Inferior parietal cortex (tissue), 1 donor: ENCODE results near the gene CELF5.

ENCODE experiments used
- DNase-seq: peaks from one replicate; pipeline ENCODE4 v3.0.0-alpha.2; 2016; ENCODE audit errors: extremely low spot score

Gene CELF5

DNA sequence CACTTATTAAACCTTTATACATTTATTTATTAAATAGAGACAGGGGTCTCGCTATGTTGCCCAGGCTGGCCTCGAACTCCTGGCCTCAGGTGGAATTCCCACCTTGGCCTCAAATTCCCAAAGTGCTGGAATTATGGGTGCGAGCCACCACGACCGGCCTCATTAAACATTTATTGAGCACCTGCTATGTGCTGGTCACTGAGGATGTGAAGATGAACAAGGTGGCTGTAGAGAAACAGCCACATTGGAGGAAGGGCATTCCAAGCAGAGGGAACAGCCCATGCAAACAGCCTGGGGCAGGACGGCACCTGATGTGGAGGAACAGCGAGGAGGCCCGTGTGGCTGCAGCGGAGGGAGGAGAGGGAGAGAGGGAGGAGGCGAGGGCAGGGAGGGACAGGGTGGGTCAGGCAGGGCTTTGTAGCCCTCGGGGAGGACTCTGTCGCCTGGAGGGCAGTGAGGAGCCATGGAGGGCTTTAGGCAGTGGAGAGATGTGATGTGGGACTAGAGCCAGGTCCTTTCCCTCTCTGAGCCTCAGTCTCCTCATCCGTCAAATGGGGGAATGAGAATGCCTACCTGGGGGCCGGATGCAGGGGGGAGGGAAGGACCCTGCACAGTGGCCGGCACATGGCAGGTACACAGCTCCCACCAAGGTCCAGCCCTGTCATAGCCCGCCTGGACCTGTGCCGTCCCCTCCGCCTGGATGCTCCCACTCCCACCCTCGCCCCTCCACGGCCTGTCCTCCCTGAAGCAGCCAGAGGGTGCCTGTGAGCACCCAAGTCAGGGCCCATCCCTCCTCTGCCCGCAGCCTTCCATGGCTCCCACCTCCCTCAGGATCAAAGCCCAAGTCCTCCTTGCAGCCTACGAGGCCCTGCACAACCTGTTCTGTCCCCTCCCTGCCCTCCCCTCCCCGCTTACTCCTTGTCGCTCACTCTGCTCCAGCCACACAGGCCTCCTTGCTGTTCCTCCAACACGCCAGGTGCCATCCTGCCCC lies 120.4 kb downstream of the CELF5 start:
- no peak for DNase-seq

DNA sequence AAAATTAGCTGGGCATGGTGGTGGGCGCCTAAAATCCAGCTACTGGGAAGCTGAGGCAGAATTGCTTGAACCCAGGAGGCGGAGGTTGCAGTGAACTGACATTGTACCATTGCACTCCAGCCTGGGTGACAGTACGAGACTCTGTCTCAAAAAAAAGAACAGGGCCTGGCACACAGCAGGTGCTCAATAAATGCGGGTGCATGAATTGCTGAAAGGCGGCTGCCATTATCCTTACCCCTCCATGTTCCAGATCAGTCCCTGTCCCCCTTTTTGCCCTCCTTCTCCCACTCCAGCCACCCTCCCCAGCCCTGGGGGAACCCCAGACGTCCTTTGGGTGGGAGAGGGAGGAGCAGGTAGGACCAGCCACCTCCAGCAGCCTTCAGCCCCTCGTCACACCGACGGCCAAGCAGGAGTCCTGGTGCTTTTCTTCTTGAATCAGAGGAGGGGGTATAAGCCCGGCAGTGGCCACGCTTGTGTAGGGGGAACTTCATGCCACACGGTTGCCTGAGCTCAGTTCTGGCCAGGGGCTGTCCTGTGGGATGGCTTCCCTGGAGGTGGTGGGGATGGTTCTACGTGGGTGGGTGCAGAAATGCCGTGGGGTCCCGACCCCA lies 121.5 kb downstream of the CELF5 start:
- DNase-seq, result no peak
